Mucosa of descending colon (tissue), 3 donors: ENCODE measurements around the gene MYH9. TPM values are rescaled to one million over a fixed set of nuclear protein-coding genes. Genes with fewer than 3 reads are reported as not detected.

ENCODE experiments used
- ATAC-seq: fragments of 200-7000 bp; cut with Tn5 transposase; one replicate; pipeline ENCODE4 v1.9.1; 2020; ENCODE audit warnings: mild to moderate bottlenecking, moderate library complexity
- DNase-seq, 3 donors: peaks; one replicate each; pipeline ENCODE4 v3.0.0-alpha.2; 2020
- H3K36me3 ChIP-seq: fragments of 200-600 bp; one replicate; pipeline ENCODE4 v1.8.0; 2021; ENCODE audit warnings: low read depth, mild to moderate bottlenecking
- H3K4me1 ChIP-seq: fragments of 200-600 bp; one replicate; pipeline ENCODE4 v1.8.0; 2021; ENCODE audit warnings: low read depth, mild to moderate bottlenecking
- H3K4me3 ChIP-seq: fragments of 200-600 bp; one replicate; pipeline ENCODE4 v1.8.0; 2021; ENCODE audit warnings: mild to moderate bottlenecking
- H3K9me3 ChIP-seq: fragments of 200-600 bp; one replicate; pipeline ENCODE4 v1.8.0; 2021; ENCODE audit warnings: mild to moderate bottlenecking
- CTCF ChIP-seq: fragments of 200-600 bp; IDR thresholded peaks from one replicate; pipeline ENCODE4 v1.8.0; 2022; ENCODE audit warnings: antibody characterized with exemption, mild to moderate bottlenecking
- intact Hi-C, 2 donors: fragments of 100-400 bp; cut with DNase I in 1 of 2; cut with micrococcal nuclease in 1 of 2; formaldehyde crosslinking; loops; one replicate each; pipeline versions ENCODE4 v1.11.0 to v1.11.1; 2022; cut with DNase I, micrococcal nuclease
- microRNA-seq: library from miRNA; unstranded; fragments of <30 nt; microRNA quantifications from one replicate; pipeline ENCODE4, GENCODE V29; 2019
- total RNA-seq, 3 donors: library from RNA; stranded (reverse); fragmentation: NEBNext Ultra II Directional in 2 of 3; extraction: Animal tissue kit (Norgen Biotek cat#: 25700) in 2 of 3; gene quantifications; one replicate each; pipeline versions ENCODE4 v1.2.1 to v1.2.4, GENCODE V29; 2021 to 2023
- donor health status: DM: no; HTN: no; CAD: no; lungs with moderate emphysema.
- donor health status: DM: no; HTN: no; CAD: no.
- donor health status: DM: no; HTN: yes; CAD: no.

Gene MYH9
- total RNA-seq, 3 donors from 2014 or later = 501 to 831 (median 599) TPM

DNA sequence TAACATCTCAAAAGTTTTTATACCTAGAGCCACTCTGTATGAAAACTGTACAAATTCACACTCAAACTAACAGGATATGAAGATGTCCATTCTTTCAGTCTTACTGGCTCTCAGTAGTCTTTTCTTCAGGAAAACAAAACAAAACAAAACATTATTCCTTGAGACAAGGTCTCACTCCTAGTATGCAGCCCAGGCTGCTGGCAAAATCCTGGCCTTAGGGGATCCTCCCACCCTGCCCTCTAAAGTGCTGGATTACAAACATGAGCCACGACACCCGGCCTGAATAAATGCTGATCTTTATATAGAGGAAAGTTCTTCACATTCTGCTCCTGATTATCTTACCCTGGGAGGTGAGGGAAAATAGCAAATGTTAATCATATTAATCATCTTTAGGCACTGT lies 153.6 kb downstream of the MYH9 start:
- Histone ChIP-seq H3K36me3 (no peaks in the 10 kb centered on the region), H3K4me3 (no peak overlapping the region), H3K9me3 (no peaks in the 10 kb centered on the region), H3K4me1 (peaks cover 15% of the 10 kb centered on the region)
- intact Hi-C loops = no loop called here
- no peak for TF ChIP-seq CTCF
- no peak for ATAC-seq
- DNase-seq = no peak

DNA sequence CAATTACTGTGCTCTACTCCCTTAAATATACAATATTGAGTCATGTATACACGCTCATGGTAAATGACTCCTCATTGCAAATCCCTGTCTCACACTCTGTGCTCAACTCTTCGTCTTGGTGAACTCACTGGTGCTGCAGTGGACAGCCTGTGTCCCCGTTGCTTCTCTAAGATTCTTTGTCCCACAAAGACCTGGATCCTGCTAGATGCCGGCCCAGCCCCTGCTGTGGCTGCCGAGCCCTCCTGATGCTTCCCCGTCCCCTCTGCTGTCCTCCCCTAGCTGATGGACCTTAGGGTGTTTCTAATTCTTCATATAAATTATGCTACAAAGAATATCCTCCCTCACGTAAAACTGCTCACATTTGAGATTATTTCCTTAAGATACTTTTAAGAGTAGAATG lies 154.0 kb downstream of the MYH9 start:
- no peaks in the 10 kb centered on the region for H3K36me3 ChIP-seq
- peaks cover 15% of the 10 kb centered on the region for H3K4me1 ChIP-seq
- no peak overlapping the region for H3K4me3 ChIP-seq
- no peaks in the 10 kb centered on the region for H3K9me3 ChIP-seq
- ATAC-seq = no peak
- no peak for TF ChIP-seq CTCF
- no peak for DNase-seq
- intact Hi-C loops = no loop called here

GRCh38 chr22:36232715-36233401 lies 154.9 kb downstream of the MYH9 start:
- H3K4me1 ChIP-seq = peaks cover 9% of the 10 kb centered on the region
- no peak for ATAC-seq
- intact Hi-C loops = no loop called here

More at GRCh38 chr22:36232715-36233401, 154.9 kb downstream of the MYH9 start:
- peak in 1 of 3 donors; percentile 43 for DNase-seq
- H3K4me3 ChIP-seq = no peak overlapping the region
- no peaks in the 10 kb centered on the region for H3K36me3 ChIP-seq
- no peaks in the 10 kb centered on the region for H3K9me3 ChIP-seq
- TF ChIP-seq CTCF = no peak

Small RNAs within 50 kb of the gene (microRNA-seq; reads per million reads assigned to microRNA genes)
- not detected for gene MIR6819

Other genes starting within 250 kb of the MYH9 start
- gene APOL3, start 227.2 kb downstream of the MYH9 start, total RNA-seq = 10 to 100 TPM; 11.4 to 29.3 (median 20.5) TPM
- 1 to 10 TPM; 1.7 to 4.3 (median 2.7) TPM for gene APOL4, start 186.2 kb downstream of the MYH9 start, total RNA-seq
- 10 to 100 TPM; 46.3 to 64.8 (median 56.3) TPM for gene APOL2, start 148.4 kb downstream of the MYH9 start, total RNA-seq
- gene APOL1, start 134.8 kb downstream of the MYH9 start, total RNA-seq = 10 to 100 TPM; 26.0 to 85.7 (median 68.5) TPM
- gene TXN2, start 93.7 kb upstream of the MYH9 start, total RNA-seq = 100 to 1,000 TPM in 1 of 3 donors, 10 to 100 TPM in 2; 73.2 to 101 (median 95.8) TPM
- 1 to 10 TPM; 2.8 to 8.6 (median 6.4) TPM for gene FOXRED2, start 119.1 kb upstream of the MYH9 start, total RNA-seq
- 100 to 1,000 TPM; 135 to 145 (median 142) TPM for gene EIF3D, start 141.2 kb upstream of the MYH9 start, total RNA-seq